ENCODE measurements around the gene TKTL1.
A peak's percentile ranks its signal among the peaks of the same experiment; 100 is the strongest.
"Not testable (repeated sequence)": the region's sequence is repeated elsewhere in the genome, so short reads cannot be mapped to it uniquely, and the experiment has no call there.

The TKTL1 gene

DNA sequence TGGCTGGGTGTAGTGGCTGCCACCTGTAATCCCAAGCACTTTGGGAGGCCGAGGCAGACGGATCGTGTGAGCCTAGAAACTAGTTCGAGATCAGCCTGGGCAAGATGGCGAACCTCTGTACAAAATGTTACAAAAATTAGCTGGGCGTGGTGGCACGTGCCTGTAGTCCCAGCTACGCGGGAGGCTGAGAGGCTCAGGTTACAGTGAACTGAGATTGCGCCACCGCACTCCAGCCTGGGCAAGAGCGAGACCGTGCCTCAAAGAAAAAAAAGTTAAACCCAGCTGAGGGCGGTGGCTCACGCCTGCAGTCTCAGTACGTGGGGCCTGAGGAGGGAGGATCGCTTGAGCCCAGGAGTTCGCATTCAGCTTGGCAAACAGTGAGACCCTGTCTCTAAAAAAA is 1.1 kb downstream of the TKTL1 start:
- no peak overlapping the region for H3K4me3 ChIP-seq (ENCODE audit: low read length)
- TF ChIP-seq, protein P1, sequence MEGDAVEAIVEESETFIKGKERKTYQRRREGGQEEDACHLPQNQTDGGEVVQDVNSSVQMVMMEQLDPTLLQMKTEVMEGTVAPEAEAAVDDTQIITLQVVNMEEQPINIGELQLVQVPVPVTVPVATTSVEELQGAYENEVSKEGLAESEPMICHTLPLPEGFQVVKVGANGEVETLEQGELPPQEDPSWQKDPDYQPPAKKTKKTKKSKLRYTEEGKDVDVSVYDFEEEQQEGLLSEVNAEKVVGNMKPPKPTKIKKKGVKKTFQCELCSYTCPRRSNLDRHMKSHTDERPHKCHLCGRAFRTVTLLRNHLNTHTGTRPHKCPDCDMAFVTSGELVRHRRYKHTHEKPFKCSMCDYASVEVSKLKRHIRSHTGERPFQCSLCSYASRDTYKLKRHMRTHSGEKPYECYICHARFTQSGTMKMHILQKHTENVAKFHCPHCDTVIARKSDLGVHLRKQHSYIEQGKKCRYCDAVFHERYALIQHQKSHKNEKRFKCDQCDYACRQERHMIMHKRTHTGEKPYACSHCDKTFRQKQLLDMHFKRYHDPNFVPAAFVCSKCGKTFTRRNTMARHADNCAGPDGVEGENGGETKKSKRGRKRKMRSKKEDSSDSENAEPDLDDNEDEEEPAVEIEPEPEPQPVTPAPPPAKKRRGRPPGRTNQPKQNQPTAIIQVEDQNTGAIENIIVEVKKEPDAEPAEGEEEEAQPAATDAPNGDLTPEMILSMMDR (IDR thresholded peaks at IDR 0.05; ENCODE audit: insufficient read depth, low read depth, low read length, missing control alignments): no peak
- no peak for DNase-seq (ENCODE audit: low read depth)

DNA sequence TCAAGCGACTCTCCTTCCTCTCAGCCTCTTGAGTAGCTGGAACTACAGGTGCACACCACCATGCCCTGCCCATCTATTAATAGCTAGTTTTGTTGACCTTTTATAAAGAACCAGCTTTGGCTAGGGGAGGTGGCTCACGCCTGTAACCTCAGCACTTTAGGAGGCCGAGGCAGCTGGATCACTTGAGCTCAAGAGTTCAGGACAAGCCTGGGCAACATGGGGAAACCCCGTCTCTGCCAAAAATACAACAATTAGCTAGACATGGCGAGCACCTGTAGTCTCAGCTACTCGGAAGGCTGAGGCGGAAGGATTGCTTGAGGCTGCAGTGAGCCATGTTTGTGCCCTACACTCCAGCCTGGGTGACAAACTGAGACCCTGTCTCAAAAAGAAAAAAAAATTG is 2.7 kb downstream of the TKTL1 start:
- H3K4me3 ChIP-seq (ENCODE audit: low read length): no peak overlapping the region
- TF ChIP-seq, protein P1 (IDR thresholded peaks at IDR 0.05; ENCODE audit: insufficient read depth, low read depth, low read length, missing control alignments): no peak
- DNase-seq (ENCODE audit: low read depth): peak; percentile 24

DNA sequence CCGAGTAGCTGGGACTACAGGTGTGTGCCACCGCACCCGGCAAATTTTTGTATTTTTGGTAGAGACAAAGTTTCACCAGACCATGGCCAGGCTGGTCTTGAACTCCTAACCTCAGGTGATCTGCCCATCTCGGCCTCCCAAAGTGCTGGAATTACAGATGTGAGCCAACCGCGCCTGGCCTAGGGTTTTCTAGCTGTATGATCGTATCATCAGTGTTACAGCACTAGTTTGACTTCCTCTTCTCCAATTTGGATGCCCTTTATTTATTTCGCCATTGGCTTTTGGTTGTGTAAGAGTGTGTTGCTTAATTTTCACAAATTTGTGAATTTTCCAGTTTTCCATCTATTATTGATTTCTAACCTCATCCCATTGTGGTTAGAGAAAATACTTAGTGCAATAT is 5.2 kb downstream of the TKTL1 start:
- H3K4me3 ChIP-seq (ENCODE audit: low read length): no peak overlapping the region
- no peak for DNase-seq (ENCODE audit: low read depth)
- TF ChIP-seq, protein P1 (IDR thresholded peaks at IDR 0.05; ENCODE audit: insufficient read depth, low read depth, low read length, missing control alignments): no peak

DNA sequence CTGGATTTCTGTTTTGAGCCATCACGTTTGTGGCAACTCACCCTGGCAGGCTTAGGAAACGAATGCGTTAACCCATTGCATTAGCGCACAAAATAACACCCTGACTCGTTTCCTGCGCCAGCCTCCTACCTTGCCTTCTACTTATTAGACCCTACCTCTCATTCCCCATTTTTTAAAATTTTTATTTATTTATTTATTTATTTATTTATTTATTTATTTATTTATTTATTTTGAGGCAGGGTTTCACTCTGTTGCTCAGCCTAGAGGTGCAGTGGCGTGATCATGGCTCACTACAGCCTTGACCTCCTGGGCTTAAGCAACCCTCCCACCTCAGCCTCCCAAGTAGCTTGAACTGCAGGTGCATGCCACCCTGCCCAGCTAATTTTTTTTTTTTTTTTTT is 7.4 kb downstream of the TKTL1 start:
- H3K4me3 ChIP-seq (ENCODE audit: low read length); DNase-seq (ENCODE audit: low read depth): not testable (repeated sequence)

DNA sequence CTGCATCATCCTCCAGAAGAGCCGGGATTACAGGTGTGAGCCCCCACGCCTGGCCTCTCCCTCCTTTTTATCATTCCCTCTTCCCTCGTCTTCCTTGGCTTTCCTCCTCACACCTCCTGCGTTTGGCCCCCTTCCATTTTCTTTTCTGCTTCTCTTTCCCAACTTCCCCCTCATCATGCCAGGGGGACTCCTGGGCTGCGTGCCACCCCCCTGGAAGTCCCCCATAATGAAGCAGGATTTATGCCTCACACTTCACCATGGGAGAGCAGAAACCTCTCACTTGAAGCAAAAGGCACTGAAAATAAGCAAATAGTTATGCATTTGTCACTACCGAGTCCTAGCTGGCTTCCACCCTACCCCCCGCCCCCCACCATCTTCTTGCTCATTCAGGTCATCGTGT is 7.9 kb downstream of the TKTL1 start:
- DNase-seq (ENCODE audit: low read depth): no peak
- no peak overlapping the region for H3K4me3 ChIP-seq (ENCODE audit: low read length)
- TF ChIP-seq, protein P1 (IDR thresholded peaks at IDR 0.05; ENCODE audit: insufficient read depth, low read depth, low read length, missing control alignments): no peak

DNA sequence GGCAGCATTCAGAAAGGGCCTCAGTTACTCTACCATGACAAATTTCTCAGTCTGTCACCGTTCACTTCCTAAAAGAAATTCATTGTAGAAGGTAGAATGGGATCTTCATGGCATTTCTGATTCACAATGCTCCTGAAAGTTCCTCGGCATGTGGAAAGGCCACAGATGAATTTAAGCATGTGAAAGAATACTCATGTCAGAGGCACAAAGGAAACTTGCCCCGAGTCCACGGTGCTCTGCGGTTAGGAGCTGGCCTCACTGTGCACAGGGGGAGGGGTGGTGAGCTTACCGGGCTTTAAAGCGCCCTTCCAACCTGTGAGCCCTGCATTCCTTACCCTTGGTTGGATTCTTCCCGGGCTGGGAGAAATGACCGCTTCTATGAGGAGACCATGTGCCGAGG is 9.3 kb downstream of the TKTL1 start:
- no peak for DNase-seq (ENCODE audit: low read depth)
- no peak overlapping the region for H3K4me3 ChIP-seq (ENCODE audit: low read length)
- TF ChIP-seq, protein P1 (IDR thresholded peaks at IDR 0.05; ENCODE audit: insufficient read depth, low read depth, low read length, missing control alignments): no peak

DNA sequence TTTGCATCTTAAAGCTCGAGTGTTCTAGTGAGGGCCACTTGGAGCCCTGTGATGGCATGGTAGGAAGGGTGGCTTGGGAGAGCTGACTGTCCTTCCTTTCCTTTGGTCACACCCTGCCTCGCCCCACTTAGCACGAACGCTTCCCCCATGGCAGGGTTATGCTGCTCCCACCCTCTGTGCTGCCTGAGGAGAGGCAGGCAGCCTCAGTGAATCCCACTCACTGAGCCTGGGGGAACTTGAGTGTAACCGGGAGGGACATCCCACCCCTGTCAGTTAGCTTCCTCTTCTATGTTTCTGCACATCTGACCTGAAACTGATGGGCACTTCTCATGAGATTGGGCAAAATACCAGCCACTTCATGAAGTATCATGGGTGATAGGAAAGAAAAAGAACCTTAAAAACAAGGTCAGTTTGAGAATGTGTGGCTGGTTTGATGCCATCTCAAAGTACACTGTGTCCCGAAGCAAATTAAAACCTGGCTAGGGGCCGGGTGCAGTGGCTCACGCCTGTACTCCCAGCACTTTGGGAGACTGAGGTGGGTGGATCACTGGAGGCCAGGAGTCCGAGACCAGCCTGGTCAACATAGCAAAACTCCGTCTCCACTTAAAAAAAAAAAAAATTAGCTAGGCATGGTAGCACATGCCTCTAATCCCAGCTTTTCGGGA is 10.1 kb downstream of the TKTL1 start:
- TF ChIP-seq, protein P1 (IDR thresholded peaks at IDR 0.05; ENCODE audit: insufficient read depth, low read depth, low read length, missing control alignments): no peak

More for the DNA sequence above, 10.1 kb downstream of the TKTL1 start:
- DNase-seq (ENCODE audit: low read depth): no peak
- no peak overlapping the region for H3K4me3 ChIP-seq (ENCODE audit: low read length)

Data from epithelial cell of esophagus (primary cell).